Astrocyte of the cerebellum (primary cell): Measurements from ENCODE around the gene ZNF860.

Experiments used
- DNase-seq: peaks from one replicate; pipeline ENCODE4 v3.0.0-alpha.2; 2011; ENCODE audit warnings: low read depth
- H3K4me3 ChIP-seq: 2 replicates; pipeline ENCODE4 v1.5.1; 2011; ENCODE audit warnings: mild to moderate bottlenecking, low read depth, low read length, moderate library complexity
- in situ Hi-C: cut with HindIII; loops from 2 replicates; pipeline ENCODE4 v1.10.0; 2017; ENCODE audit warnings: low sequenced_read_pairs
- TF ChIP-seq, protein P1 (sequence below): IDR thresholded peaks from 2 replicates; pipeline ENCODE4 v1.5.1; 2012; ENCODE audit warnings: low read length, low read depth, moderate library complexity, mild to moderate bottlenecking; ENCODE audit errors: missing control alignments

ZNF860 gene

GRCh38 chr3:32037932-32038267, 56.4 kb downstream of the ZNF860 start:
- TF ChIP-seq, protein P1, sequence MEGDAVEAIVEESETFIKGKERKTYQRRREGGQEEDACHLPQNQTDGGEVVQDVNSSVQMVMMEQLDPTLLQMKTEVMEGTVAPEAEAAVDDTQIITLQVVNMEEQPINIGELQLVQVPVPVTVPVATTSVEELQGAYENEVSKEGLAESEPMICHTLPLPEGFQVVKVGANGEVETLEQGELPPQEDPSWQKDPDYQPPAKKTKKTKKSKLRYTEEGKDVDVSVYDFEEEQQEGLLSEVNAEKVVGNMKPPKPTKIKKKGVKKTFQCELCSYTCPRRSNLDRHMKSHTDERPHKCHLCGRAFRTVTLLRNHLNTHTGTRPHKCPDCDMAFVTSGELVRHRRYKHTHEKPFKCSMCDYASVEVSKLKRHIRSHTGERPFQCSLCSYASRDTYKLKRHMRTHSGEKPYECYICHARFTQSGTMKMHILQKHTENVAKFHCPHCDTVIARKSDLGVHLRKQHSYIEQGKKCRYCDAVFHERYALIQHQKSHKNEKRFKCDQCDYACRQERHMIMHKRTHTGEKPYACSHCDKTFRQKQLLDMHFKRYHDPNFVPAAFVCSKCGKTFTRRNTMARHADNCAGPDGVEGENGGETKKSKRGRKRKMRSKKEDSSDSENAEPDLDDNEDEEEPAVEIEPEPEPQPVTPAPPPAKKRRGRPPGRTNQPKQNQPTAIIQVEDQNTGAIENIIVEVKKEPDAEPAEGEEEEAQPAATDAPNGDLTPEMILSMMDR = no peak
- in situ Hi-C loops = no loop called here
- DNase-seq = no peak
- H3K4me3 ChIP-seq = no peak overlapping the region

DNA sequence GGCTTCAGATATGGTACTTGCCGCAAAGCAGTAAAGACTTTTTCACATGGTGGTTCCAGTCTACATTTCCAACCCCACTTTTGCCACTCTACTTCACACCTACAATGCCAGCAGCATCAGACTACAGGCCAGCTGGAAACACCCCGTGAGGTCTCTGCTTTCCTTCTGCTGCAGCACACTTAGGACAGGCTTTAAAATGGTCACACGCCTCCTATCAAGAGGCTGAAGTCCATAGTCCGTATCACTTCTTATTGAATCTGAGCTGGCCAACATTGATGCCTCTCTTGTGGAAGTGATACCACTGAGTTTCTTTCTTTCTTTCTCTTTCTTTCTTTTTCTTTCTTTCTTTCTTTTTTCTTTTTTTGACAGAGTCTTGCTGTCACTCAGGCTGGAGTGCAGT, 59.8 kb downstream of the ZNF860 start:
- no peak for DNase-seq
- TF ChIP-seq, protein P1 = no peak
- in situ Hi-C loops = no loop called here
- H3K4me3 ChIP-seq = no peak overlapping the region
